Neuron (in vitro differentiated cells): ENCODE results near the gene CCR6.

Source experiments
- H2AFZ ChIP-seq: one replicate; pipeline ENCODE4 v1.6.1; 2013; ENCODE audit warnings: low read depth, mild to moderate bottlenecking, inconsistent platforms, low read length, moderate library complexity
- H3K27me3 ChIP-seq: one replicate; pipeline ENCODE4 v1.6.1; 2013; ENCODE audit warnings: low read length; ENCODE audit not compliant: insufficient read depth
- H3K36me3 ChIP-seq: one replicate; pipeline ENCODE4 v1.6.1; 2013; ENCODE audit warnings: low read length; ENCODE audit not compliant: insufficient read depth
- H3K4me1 ChIP-seq: one replicate; pipeline ENCODE4 v1.6.1; 2013; ENCODE audit warnings: low read length; ENCODE audit not compliant: insufficient read depth
- H3K4me3 ChIP-seq: 2 replicates; pipeline ENCODE4 v1.5.1; 2013; ENCODE audit warnings: mild to moderate bottlenecking, low read length, moderate library complexity
- H3K9me3 ChIP-seq: one replicate; pipeline ENCODE4 v1.6.1; 2013; ENCODE audit warnings: low read length

CCR6 gene

DNA sequence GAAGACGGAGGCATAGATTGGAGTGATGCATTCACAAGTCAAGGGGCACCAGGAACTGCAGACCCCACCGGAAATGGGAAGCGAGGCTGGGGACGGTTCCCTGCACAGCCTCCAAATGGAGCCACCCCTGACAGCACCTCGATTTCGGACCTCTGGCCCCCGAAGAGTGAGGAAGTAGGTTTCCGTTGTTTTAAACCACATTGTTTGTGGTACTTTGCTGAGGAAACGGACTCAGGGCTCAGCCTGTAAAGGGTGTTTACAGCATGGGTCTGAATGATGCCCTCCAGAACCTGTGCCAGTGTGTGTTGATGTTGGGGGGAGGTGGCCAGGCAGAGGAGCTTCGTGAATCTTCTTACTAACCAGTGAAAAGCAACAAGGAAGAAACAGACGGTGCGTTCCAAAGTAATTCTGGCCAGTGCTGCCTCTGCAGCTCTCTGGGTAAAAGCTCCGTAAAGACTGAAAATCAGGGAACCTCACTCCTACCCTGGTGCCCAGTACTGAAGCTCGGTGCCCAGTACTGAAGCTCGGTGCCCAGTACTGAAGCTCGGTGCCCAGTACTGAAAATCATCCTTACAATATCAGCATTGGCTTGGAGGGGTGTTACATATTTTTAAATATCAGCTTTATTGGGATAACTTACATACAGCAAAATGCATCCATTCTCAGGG lies 30.1 kb upstream of the CCR6 start:
- Histone ChIP-seq H3K36me3 (no peaks in the 10 kb centered on the region), H2AFZ (no peak overlapping the region), H3K27me3 (no peaks in the 10 kb centered on the region)

GRCh38 chr6:167093406-167093921 lies 29.4 kb upstream of the CCR6 start:
- H3K4me3 ChIP-seq = no peak overlapping the region
- H3K27me3 ChIP-seq = no peaks in the 10 kb centered on the region
- H3K4me1 ChIP-seq = peaks cover 3% of the 10 kb centered on the region
- H3K36me3 ChIP-seq = no peaks in the 10 kb centered on the region
- peaks cover 10% of the 10 kb centered on the region for H3K9me3 ChIP-seq
- H2AFZ ChIP-seq = no peak overlapping the region

More for the DNA sequence above, 30.1 kb upstream of the CCR6 start:
- peaks cover 10% of the 10 kb centered on the region for H3K9me3 ChIP-seq
- no peak overlapping the region for H3K4me3 ChIP-seq
- H3K4me1 ChIP-seq = peaks cover 3% of the 10 kb centered on the region

DNA sequence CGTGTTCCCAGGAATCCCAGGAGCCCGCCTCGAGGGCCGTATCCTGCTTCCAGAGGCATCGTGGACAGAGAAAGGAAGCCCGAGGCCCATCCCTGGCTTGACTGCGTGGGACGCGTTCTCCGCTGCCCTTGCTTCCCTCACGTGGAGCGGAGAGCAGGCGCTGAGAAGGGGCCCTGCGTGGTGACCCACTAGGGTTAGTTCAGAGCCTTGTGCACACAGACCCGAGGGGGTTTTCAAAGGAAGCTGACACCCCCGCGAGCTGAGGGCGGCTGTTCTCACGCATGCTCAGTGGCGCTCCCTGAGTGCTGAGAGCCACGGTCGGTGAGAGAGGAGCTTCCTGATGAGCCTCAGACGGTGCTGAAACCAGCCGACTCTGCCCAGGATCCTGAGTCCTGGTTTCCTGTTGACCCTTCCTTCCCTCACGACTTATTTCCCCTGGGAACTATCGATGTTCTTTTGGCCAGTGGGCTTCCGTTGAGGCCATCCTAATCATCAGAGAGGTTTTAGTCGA lies 28.9 kb upstream of the CCR6 start:
- H3K4me1 ChIP-seq = peaks cover 3% of the 10 kb centered on the region
- peaks cover 10% of the 10 kb centered on the region for H3K9me3 ChIP-seq
- H3K4me3 ChIP-seq = no peak overlapping the region
- H3K27me3 ChIP-seq = no peaks in the 10 kb centered on the region
- H3K36me3 ChIP-seq = no peaks in the 10 kb centered on the region
- no peak overlapping the region for H2AFZ ChIP-seq

- H3K9me3 ChIP-seq = peaks cover 10% of the 10 kb centered on the region
- no peak overlapping the region for H3K4me3 ChIP-seq
- H3K27me3 ChIP-seq = no peaks in the 10 kb centered on the region
- peaks cover 3% of the 10 kb centered on the region for H3K4me1 ChIP-seq
- H2AFZ ChIP-seq = no peak overlapping the region
- H3K36me3 ChIP-seq = no peaks in the 10 kb centered on the region
Measured at GRCh38 chr6:167094436-167094819, 28.5 kb upstream of the CCR6 start.

DNA sequence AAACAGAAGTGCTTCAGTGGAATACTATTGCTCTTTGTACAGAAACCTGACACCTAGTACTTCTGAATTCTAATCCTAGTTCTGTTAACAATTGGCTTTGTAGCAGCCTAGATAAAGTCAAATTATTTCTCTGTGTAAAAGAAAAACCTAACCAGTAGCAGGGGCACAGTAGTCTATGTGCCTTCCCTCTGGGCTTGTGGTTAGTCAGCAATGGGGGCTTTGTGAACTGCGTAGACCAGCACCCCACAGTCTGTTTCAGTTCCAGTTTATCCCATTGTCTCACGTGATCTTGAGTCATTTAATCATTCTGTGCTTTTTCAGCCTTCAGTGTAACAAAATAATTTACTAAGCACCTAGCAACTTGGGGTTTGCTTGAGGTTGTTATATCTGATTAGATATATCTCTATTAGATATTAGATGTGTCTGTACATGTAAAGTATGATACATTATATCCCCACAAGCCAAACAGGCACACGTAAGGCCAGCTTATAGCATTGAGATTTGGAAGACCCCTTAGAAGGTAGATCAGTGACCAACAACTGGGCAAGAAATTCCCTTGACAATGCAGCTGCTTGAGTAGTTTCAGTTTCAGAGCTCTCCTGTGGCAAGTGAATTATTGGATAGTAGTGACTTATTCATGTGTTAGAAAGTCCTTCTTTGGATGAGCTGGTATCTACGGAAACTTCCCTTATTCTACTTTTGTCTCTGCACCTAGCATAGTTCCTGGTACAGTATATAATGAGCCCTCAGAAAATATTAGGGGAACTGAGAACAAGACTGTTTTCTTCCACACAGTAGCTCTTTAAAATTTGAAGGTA lies 27.9 kb upstream of the CCR6 start:
- Histone ChIP-seq H3K4me3 (no peak overlapping the region), H3K4me1 (peaks cover 3% of the 10 kb centered on the region), H2AFZ (no peak overlapping the region), H3K27me3 (no peaks in the 10 kb centered on the region), H3K9me3 (peaks cover 10% of the 10 kb centered on the region), H3K36me3 (no peaks in the 10 kb centered on the region)

- H2AFZ ChIP-seq = no peak overlapping the region
- peaks cover 10% of the 10 kb centered on the region for H3K9me3 ChIP-seq
- H3K27me3 ChIP-seq = no peaks in the 10 kb centered on the region
- no peaks in the 10 kb centered on the region for H3K36me3 ChIP-seq
- H3K4me1 ChIP-seq = peaks cover 3% of the 10 kb centered on the region
- no peak overlapping the region for H3K4me3 ChIP-seq
Measured at GRCh38 chr6:167095888-167096287, 27.0 kb upstream of the CCR6 start.

- no peak overlapping the region for H2AFZ ChIP-seq
- H3K4me3 ChIP-seq = no peak overlapping the region
- no peaks in the 10 kb centered on the region for H3K36me3 ChIP-seq
- no peaks in the 10 kb centered on the region for H3K27me3 ChIP-seq
- H3K4me1 ChIP-seq = peaks cover 3% of the 10 kb centered on the region
- peaks cover 10% of the 10 kb centered on the region for H3K9me3 ChIP-seq
Measured at GRCh38 chr6:167096991-167097390, 25.9 kb upstream of the CCR6 start.

DNA sequence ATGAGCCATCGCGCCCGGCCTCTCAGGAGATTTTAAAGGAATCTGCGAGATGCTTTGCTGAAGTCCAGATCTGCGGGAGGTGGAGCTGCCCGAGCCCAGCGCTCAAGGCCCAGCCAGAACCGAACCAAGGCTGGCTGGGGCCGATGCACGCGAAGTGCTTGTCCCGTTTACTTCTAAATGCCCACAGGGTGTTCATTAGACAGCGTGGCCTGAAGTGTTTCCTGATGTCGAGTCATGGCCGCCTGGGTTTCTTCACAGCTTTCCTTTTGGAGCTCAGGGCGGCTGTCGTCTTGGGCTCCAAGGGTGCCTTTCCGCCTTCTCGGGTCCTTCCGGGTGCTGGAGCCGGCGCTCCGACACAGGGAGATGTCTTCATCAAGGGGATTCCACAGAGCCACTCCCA lies 25.1 kb upstream of the CCR6 start:
- Histone ChIP-seq H3K4me3 (no peak overlapping the region), H3K9me3 (peaks cover 10% of the 10 kb centered on the region), H2AFZ (no peak overlapping the region), H3K27me3 (no peaks in the 10 kb centered on the region), H3K4me1 (peaks cover 3% of the 10 kb centered on the region), H3K36me3 (no peaks in the 10 kb centered on the region)

GRCh38 chr6:167098825-167099225 lies 24.1 kb upstream of the CCR6 start:
- peaks cover 5% of the 10 kb centered on the region for H3K9me3 ChIP-seq
- H3K4me3 ChIP-seq = no peak overlapping the region
- H3K27me3 ChIP-seq = no peaks in the 10 kb centered on the region
- no peaks in the 10 kb centered on the region for H3K36me3 ChIP-seq
- peaks cover 3% of the 10 kb centered on the region for H3K4me1 ChIP-seq
- H2AFZ ChIP-seq = no peak overlapping the region

GRCh38 chr6:167099707-167100106 lies 23.2 kb upstream of the CCR6 start:
- Histone ChIP-seq H3K9me3 (peaks cover 3% of the 10 kb centered on the region), H3K27me3 (no peaks in the 10 kb centered on the region), H3K36me3 (no peaks in the 10 kb centered on the region), H3K4me1 (peaks cover 3% of the 10 kb centered on the region), H2AFZ (no peak overlapping the region), H3K4me3 (no peak overlapping the region)

GRCh38 chr6:167100241-167100674 lies 22.6 kb upstream of the CCR6 start:
- H3K4me1 ChIP-seq = no peaks in the 10 kb centered on the region
- H3K4me3 ChIP-seq = no peak overlapping the region
- no peak overlapping the region for H2AFZ ChIP-seq
- H3K9me3 ChIP-seq = peaks cover 3% of the 10 kb centered on the region
- no peaks in the 10 kb centered on the region for H3K27me3 ChIP-seq
- no peaks in the 10 kb centered on the region for H3K36me3 ChIP-seq

DNA sequence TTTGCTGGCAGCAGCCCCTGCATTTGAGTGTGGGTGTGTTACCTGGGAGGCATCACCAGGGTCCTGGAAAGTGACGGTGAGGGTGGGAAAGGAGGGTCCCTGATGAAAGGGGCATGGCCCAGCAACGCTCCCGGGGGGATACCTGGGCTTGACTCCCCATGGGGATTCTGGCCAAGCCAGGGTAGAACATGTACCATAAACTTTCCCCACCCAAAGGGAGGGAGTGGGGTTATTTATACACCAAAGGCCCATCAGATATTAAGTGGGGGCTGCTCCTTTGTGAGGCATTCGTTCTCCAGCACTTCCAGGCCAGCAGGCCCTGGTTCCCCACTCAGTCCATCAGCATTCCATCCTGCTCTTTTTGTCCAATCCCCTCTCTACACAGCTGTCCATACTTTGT lies 20.6 kb upstream of the CCR6 start:
- H3K4me3 ChIP-seq = no peak overlapping the region
- no peaks in the 10 kb centered on the region for H3K4me1 ChIP-seq
- no peak overlapping the region for H2AFZ ChIP-seq
- H3K9me3 ChIP-seq = no peaks in the 10 kb centered on the region
- H3K36me3 ChIP-seq = no peaks in the 10 kb centered on the region
- no peaks in the 10 kb centered on the region for H3K27me3 ChIP-seq
